Liver (tissue), 9 donors: ENCODE results near the gene PCCB. TPM values are rescaled to one million over a fixed set of nuclear protein-coding genes. Genes with fewer than 3 reads are reported as not detected.

Source experiments
- DNase-seq: peaks from one replicate; pipeline ENCODE4 v3.0.0-alpha.2; 2017; ENCODE audit warnings: low spot score
- H3K27ac ChIP-seq, 2 donors: one replicate each; pipeline ENCODE4 v1.7.0; 2013; ENCODE audit warnings: inconsistent platforms in 2 of 2, low read length in 2 of 2, control low read depth in 1 of 2, low read depth in 1 of 2, mild to moderate bottlenecking in 1 of 2
- H3K27me3 ChIP-seq, 4 donors: one replicate each; pipeline versions ENCODE4 v1.6.1 to v1.7.0; 2013; ENCODE audit warnings: low read length in 3 of 4, inconsistent platforms in 1 of 4, mild to moderate bottlenecking in 1 of 4, moderate library complexity in 1 of 4; ENCODE audit not compliant: control insufficient read depth in 4 of 4, insufficient read depth in 4 of 4
- H3K36me3 ChIP-seq, 4 donors: one replicate each; pipeline versions ENCODE4 v1.6.1 to v1.7.0; 2013; ENCODE audit warnings: low read length in 3 of 4, mild to moderate bottlenecking in 3 of 4, low read depth in 1 of 4, moderate library complexity in 1 of 4; ENCODE audit not compliant: control insufficient read depth in 4 of 4, insufficient read depth in 3 of 4
- H3K4me1 ChIP-seq, 4 donors: one replicate each; pipeline versions ENCODE4 v1.6.1 to v1.7.0; 2013; ENCODE audit warnings: low read length in 3 of 4, mild to moderate bottlenecking in 3 of 4, moderate library complexity in 1 of 4; ENCODE audit not compliant: control insufficient read depth in 4 of 4, insufficient read depth in 4 of 4
- H3K4me3 ChIP-seq, 3 donors: one replicate each; pipeline versions ENCODE4 v1.6.1 to v1.7.0; 2013; ENCODE audit warnings: low read length in 3 of 3, control low read depth in 1 of 3, low read depth in 1 of 3, mild to moderate bottlenecking in 1 of 3
- H3K9ac ChIP-seq, 2 donors: one replicate each; pipeline ENCODE4 v1.7.0; 2013; ENCODE audit warnings: low read length in 2 of 2, mild to moderate bottlenecking in 2 of 2, moderate library complexity in 2 of 2, control low read depth in 1 of 2, low read depth in 1 of 2
- H3K9me3 ChIP-seq, 4 donors: one replicate each; pipeline versions ENCODE4 v1.6.1 to v1.7.0; 2013; ENCODE audit warnings: low read length in 3 of 4; ENCODE audit not compliant: control insufficient read depth in 4 of 4
- ATF3 ChIP-seq: IDR thresholded peaks from 2 replicates; pipeline ENCODE4 v1.6.1; 2016; ENCODE audit warnings: antibody characterized with exemption
- CTCF ChIP-seq: fragments of 150-350 bp; IDR thresholded peaks from 2 replicates; pipeline ENCODE4 v1.5.1; 2017; ENCODE audit warnings: improper control_type of control experiment, low read depth, low read length; ENCODE audit not compliant: missing input control
- EGR1 ChIP-seq, 2 donors: IDR thresholded peaks; 2 replicates each; pipeline ENCODE4 v1.6.1; 2016 to 2018; ENCODE audit warnings: antibody characterized with exemption in 2 of 2, low read depth in 2 of 2
- FOXA1 ChIP-seq: IDR thresholded peaks from 2 replicates; pipeline ENCODE4 v1.6.1; 2016; ENCODE audit warnings: antibody characterized with exemption
- FOXA2 ChIP-seq: IDR thresholded peaks from 2 replicates; pipeline ENCODE4 v1.6.1; 2016; ENCODE audit warnings: antibody characterized with exemption
- GABPA ChIP-seq, 2 donors: IDR thresholded peaks in 1 of 2; conservative IDR thresholded peaks in 1 of 2; 2 replicates each; pipeline ENCODE4 v1.6.1; 2016; ENCODE audit warnings: antibody characterized with exemption in 2 of 2, mild to moderate bottlenecking in 1 of 2, moderate library complexity in 1 of 2
- HNF4A ChIP-seq, 2 donors: conservative IDR thresholded peaks; 2 replicates each; pipeline ENCODE4 v1.6.1; 2016; ENCODE audit warnings: antibody characterized with exemption in 2 of 2, mild to moderate bottlenecking in 2 of 2
- HNF4G ChIP-seq: IDR thresholded peaks from 2 replicates; pipeline ENCODE4 v1.6.1; 2016; ENCODE audit warnings: antibody characterized with exemption
- JUND ChIP-seq, 2 donors: IDR thresholded peaks; 2 replicates each; pipeline ENCODE4 v1.6.1; 2016; ENCODE audit warnings: antibody characterized with exemption in 2 of 2
- MAX ChIP-seq: IDR thresholded peaks from 2 replicates; pipeline ENCODE4 v1.6.1; 2016; ENCODE audit warnings: antibody characterized with exemption
- NR2F2 ChIP-seq: IDR thresholded peaks from 2 replicates; pipeline ENCODE4 v1.6.1; 2016; ENCODE audit warnings: antibody characterized with exemption
- RAD21 ChIP-seq, 2 donors: IDR thresholded peaks; 2 replicates each; pipeline ENCODE4 v1.6.1; 2016; ENCODE audit warnings: antibody characterized with exemption in 2 of 2, mild to moderate bottlenecking in 2 of 2
- SP1 ChIP-seq: IDR thresholded peaks from 2 replicates; pipeline ENCODE4 v1.6.1; 2018; ENCODE audit warnings: antibody characterized with exemption, mild to moderate bottlenecking
- TAF1 ChIP-seq: conservative IDR thresholded peaks from 2 replicates; pipeline ENCODE4 v1.6.1; 2016; ENCODE audit warnings: antibody characterized with exemption, mild to moderate bottlenecking
- YY1 ChIP-seq: IDR thresholded peaks from 2 replicates; pipeline ENCODE4 v1.6.1; 2016; ENCODE audit warnings: antibody characterized with exemption, mild to moderate bottlenecking
- WGBS: extraction: QIAGEN DNeasy Blood & Tissue Kit; methylation state at CpG from one replicate; pipeline ENCODE4 v1.1.7; 2013; 5-methylcytosine and 5-hydroxymethylcytosine counted together
- polyA plus RNA-seq, 2 donors: library from polyadenylated mRNA; stranded (reverse) in 1 of 2; unstranded in 1 of 2; fragments of 200-250 nt in 1 of 2; fragments of >200 nt in 1 of 2; fragmentation: Nextera tagmentation in 1 of 2; extraction: Ambion mirVana in 1 of 2; gene quantifications; one replicate each; pipeline versions ENCODE4 v1.2.1 to v1.2.3, GENCODE V29; 2013 to 2015
- total RNA-seq, 2 donors: library from RNA; depleted of rRNA; stranded (reverse); fragments of >200 nt; gene quantifications; one replicate each; pipeline ENCODE4 v1.2.3, GENCODE V29; 2014
- TF ChIP-seq, protein P1 (sequence below): IDR thresholded peaks from 2 replicates; pipeline ENCODE4 v1.6.1; 2016; ENCODE audit warnings: antibody characterized with exemption, mild to moderate bottlenecking
- TF ChIP-seq, protein P2 (sequence below): IDR thresholded peaks from 2 replicates; pipeline ENCODE4 v1.6.1; 2016; ENCODE audit warnings: antibody characterized with exemption
- donor health status: healthy.
- donor health status: healthy.
- donor health status: healthy.
- donor health status: healthy.
- donor health status: healthy.

Gene PCCB
- total and polyA plus RNA-seq, 4 donors = 72.8 to 120 (median 95.0) TPM

DNA sequence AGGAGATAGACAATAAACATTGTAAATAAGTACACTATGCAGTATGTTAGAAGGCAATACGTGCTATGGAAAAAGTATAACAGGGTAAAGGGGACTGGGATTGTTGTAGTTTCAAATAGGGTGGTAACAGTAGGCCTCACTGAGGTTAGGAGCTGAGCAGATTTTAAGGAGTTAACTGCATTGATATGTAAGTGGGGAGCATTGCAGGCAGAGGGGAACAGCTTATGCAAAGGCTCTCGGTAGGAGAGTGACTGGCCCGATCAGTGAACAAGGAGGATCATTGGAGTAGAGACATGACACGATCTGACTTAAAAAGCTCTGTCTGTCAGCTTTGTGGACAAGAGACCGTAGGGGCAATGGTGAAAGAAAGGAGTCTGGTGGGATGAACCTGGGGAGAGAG lies 46.8 kb downstream of the PCCB start:
- DNase-seq = no peak
- Histone ChIP-seq H3K27me3 (no peaks in the 10 kb centered on the region), H3K9ac (no peak overlapping the region), H3K4me3 (no peak overlapping the region), H3K36me3 (peaks cover 4 to 71% (median 42%) of the 10 kb centered on the region in 4 donors), H3K9me3 (no peaks in the 10 kb centered on the region), H3K27ac (no peak overlapping the region), H3K4me1 (no peaks in the 10 kb centered on the region)
- WGBS = 95% methylated on average over 5 of the region's 5 CpGs
- no peak for TF ChIP-seq JUND (IDR thresholded peaks at IDR 0.05)
- TF ChIP-seq FOXA2 = no peak
- no peak for TF ChIP-seq ATF3
- TF ChIP-seq FOXA1 = no peak
- no peak for TF ChIP-seq TAF1
- TF ChIP-seq EGR1 (IDR thresholded peaks at IDR 0.05; ENCODE audit: low read depth in 2 of 2) = no peak
- TF ChIP-seq, protein P1, sequence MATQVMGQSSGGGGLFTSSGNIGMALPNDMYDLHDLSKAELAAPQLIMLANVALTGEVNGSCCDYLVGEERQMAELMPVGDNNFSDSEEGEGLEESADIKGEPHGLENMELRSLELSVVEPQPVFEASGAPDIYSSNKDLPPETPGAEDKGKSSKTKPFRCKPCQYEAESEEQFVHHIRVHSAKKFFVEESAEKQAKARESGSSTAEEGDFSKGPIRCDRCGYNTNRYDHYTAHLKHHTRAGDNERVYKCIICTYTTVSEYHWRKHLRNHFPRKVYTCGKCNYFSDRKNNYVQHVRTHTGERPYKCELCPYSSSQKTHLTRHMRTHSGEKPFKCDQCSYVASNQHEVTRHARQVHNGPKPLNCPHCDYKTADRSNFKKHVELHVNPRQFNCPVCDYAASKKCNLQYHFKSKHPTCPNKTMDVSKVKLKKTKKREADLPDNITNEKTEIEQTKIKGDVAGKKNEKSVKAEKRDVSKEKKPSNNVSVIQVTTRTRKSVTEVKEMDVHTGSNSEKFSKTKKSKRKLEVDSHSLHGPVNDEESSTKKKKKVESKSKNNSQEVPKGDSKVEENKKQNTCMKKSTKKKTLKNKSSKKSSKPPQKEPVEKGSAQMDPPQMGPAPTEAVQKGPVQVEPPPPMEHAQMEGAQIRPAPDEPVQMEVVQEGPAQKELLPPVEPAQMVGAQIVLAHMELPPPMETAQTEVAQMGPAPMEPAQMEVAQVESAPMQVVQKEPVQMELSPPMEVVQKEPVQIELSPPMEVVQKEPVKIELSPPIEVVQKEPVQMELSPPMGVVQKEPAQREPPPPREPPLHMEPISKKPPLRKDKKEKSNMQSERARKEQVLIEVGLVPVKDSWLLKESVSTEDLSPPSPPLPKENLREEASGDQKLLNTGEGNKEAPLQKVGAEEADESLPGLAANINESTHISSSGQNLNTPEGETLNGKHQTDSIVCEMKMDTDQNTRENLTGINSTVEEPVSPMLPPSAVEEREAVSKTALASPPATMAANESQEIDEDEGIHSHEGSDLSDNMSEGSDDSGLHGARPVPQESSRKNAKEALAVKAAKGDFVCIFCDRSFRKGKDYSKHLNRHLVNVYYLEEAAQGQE = no peak
- TF ChIP-seq HNF4A (conservative IDR thresholded peaks at IDR 0.05) = no peak
- no peak for TF ChIP-seq NR2F2
- TF ChIP-seq, protein P2, sequence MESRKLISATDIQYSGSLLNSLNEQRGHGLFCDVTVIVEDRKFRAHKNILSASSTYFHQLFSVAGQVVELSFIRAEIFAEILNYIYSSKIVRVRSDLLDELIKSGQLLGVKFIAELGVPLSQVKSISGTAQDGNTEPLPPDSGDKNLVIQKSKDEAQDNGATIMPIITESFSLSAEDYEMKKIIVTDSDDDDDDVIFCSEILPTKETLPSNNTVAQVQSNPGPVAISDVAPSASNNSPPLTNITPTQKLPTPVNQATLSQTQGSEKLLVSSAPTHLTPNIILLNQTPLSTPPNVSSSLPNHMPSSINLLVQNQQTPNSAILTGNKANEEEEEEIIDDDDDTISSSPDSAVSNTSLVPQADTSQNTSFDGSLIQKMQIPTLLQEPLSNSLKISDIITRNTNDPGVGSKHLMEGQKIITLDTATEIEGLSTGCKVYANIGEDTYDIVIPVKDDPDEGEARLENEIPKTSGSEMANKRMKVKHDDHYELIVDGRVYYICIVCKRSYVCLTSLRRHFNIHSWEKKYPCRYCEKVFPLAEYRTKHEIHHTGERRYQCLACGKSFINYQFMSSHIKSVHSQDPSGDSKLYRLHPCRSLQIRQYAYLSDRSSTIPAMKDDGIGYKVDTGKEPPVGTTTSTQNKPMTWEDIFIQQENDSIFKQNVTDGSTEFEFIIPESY = no peak
- TF ChIP-seq HNF4G = no peak
- no peak for TF ChIP-seq RAD21 (IDR thresholded peaks at IDR 0.05)
- TF ChIP-seq YY1 = no peak
- TF ChIP-seq CTCF = no peak
- TF ChIP-seq GABPA (IDR thresholded peaks at IDR 0.05 in 1 of 2, conservative IDR thresholded peaks at IDR 0.05 in 1 of 2) = no peak
- no peak for TF ChIP-seq SP1

DNA sequence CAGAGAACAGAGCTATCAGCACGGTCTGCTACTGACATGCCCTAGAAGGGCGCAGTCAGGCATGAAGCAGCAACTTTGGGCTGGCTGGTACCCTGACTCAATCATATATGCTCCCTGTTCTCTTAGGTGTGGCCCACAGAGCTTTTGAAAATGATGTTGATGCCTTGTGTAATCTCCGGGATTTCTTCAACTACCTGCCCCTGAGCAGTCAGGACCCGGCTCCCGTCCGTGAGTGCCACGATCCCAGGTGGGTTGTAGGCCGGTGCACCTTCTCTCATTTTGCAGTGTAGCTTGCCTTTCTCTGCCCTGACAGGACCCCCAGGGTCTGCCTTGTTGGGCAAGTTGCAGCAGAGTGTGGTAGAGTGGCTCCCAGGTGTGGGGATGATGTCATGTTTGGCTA lies 47.7 kb downstream of the PCCB start:
- Histone ChIP-seq H3K9me3 (no peaks in the 10 kb centered on the region), H3K27me3 (no peaks in the 10 kb centered on the region), H3K4me3 (no peak overlapping the region), H3K36me3 (peaks cover 4 to 73% (median 43%) of the 10 kb centered on the region in 4 donors), H3K27ac (no peak overlapping the region), H3K9ac (no peak overlapping the region), H3K4me1 (no peaks in the 10 kb centered on the region)
- TF ChIP-seq TAF1 (no peak), HNF4G (no peak), NR2F2 (no peak), GABPA (IDR thresholded peaks at IDR 0.05 in 1 of 2, conservative IDR thresholded peaks at IDR 0.05 in 1 of 2) (no peak), HNF4A (conservative IDR thresholded peaks at IDR 0.05) (no peak), YY1 (no peak), FOXA1 (no peak), SP1 (no peak), MAX (no peak)
- DNase-seq = no peak
- WGBS = 99% methylated on average over 8 of the region's 8 CpGs
